ENCODE results near the gene CECR2.
"Not testable (repeated sequence)": the region's sequence is repeated elsewhere in the genome, so short reads cannot be mapped to it uniquely, and the experiment has no call there.

GRCh38 chr22:17427528-17427927 lies 58.3 kb downstream of the CECR2 start:
- TF ChIP-seq POLR2AphosphoS5 (IDR thresholded peaks at IDR 0.05; ENCODE audit: low read depth, low read length); RNF2 (IDR thresholded peaks at IDR 0.05; ENCODE audit: borderline replicate concordance, low read depth, low read length, missing control alignments, poor library complexity, severe bottlenecking); CTCF (IDR thresholded peaks at IDR 0.05; ENCODE audit: control extremely low read depth in 1 of 3, insufficient read depth in 1 of 3, low read depth in 1 of 3, low read length in 3 of 3); ZNF274 (IDR thresholded peaks at IDR 0.05; ENCODE audit: borderline replicate concordance, extremely low read depth, low read length); CEBPB (IDR thresholded peaks at IDR 0.05; ENCODE audit: low read depth, low read length); GABPA (IDR thresholded peaks at IDR 0.05; ENCODE audit: borderline replicate concordance, insufficient read depth, low read length); POLR2A (IDR thresholded peaks at IDR 0.05; ENCODE audit: control extremely low read depth in 1 of 2, low read depth in 2 of 2, low read length in 2 of 2): not testable (repeated sequence)
